GM23338 (cell line): ENCODE data around the gene CTDSP2.

Source experiments
- CTCF ChIP-seq, 2 experiments: fragments of 200-600 bp in 1 of 2; sonication (generic) in 1 of 2; conservative IDR thresholded peaks; 2 replicates each; pipeline versions ENCODE4 v1.5.1 to v1.6.1; 2016 to 2017; ENCODE audit warnings: antibody characterized with exemption in 2 of 2, low read depth in 2 of 2, mild to moderate bottlenecking in 2 of 2, moderate library complexity in 1 of 2
- EZH2 ChIP-seq: fragments of 200-600 bp; sonication (generic); IDR thresholded peaks from one replicate; pipeline ENCODE4 v1.8.0; 2017; ENCODE audit warnings: antibody characterized with exemption, mild to moderate bottlenecking, low read depth; ENCODE audit not compliant: unreplicated experiment
- EZH2phosphoT487 ChIP-seq: fragments of 200-600 bp; sonication (generic); IDR thresholded peaks from one replicate; pipeline ENCODE4 v1.8.1; 2018; ENCODE audit warnings: antibody characterized with exemption; ENCODE audit not compliant: unreplicated experiment
- POLR2AphosphoS5 ChIP-seq: IDR thresholded peaks from 2 replicates; pipeline ENCODE4 v1.6.1; 2016; ENCODE audit warnings: antibody characterized with exemption, low read depth
- ZNF331 ChIP-seq: fragments of 250-450 bp; sonication (Bioruptor Pico); IDR thresholded peaks from 2 replicates; pipeline ENCODE4 v1.5.0; 2020; ENCODE audit warnings: low read depth, mild to moderate bottlenecking, moderate library complexity

- no peak for TF ChIP-seq CTCF (conservative IDR thresholded peaks at IDR 0.05; ENCODE audit: low read depth in 2 of 2)
- no peak for TF ChIP-seq POLR2AphosphoS5
- TF ChIP-seq ZNF331 (CRISPR knock-in tag), result no peak
- TF ChIP-seq EZH2, result no peak
- no peak for TF ChIP-seq EZH2phosphoT487
Measured at GRCh38 chr12:57841445-57841844, 5.1 kb downstream of the CTDSP2 start.
